HepG2 (cell line): ENCODE results near the gene MARS1. TPM values are rescaled to one million over a fixed set of nuclear protein-coding genes. Genes with fewer than 3 reads are reported as not detected.

Experiments
- AHR ChIP-seq: IDR thresholded peaks from 2 replicates; pipeline ENCODE4 v1.6.1; 2018; ENCODE audit warnings: missing genetic modification reagents, missing compliant biosample characterization
- BHLHE40 ChIP-seq: IDR thresholded peaks from 2 replicates; pipeline ENCODE4 v1.6.1; 2011; ENCODE audit warnings: low read length, improper control_type of control experiment
- CCAR2 ChIP-seq: fragments of 200-400 bp; formaldehyde crosslinking; optimal IDR thresholded peaks from 2 replicates; pipeline ENCODE3; 2018; ENCODE audit warnings: low read depth, mild to moderate bottlenecking, low read length, moderate library complexity
- KMT2A ChIP-seq: sonication (generic); formaldehyde crosslinking; IDR thresholded peaks from 2 replicates; pipeline ENCODE4 v1.4.0; 2020; ENCODE audit warnings: missing genetic modification reagents
- RBM39 ChIP-seq: fragments of 200-400 bp; formaldehyde crosslinking; IDR thresholded peaks from one replicate; pipeline ENCODE4 v1.6.1; 2018; ENCODE audit warnings: antibody characterized with exemption, mild to moderate bottlenecking, low read depth, low read length; ENCODE audit not compliant: poor library complexity, severe bottlenecking
- REPIN1 ChIP-seq: sonication (generic); formaldehyde crosslinking; IDR thresholded peaks from 2 replicates; pipeline ENCODE4 v1.8.0; 2022; ENCODE audit warnings: missing genetic modification reagents, low read depth, mild to moderate bottlenecking, borderline replicate concordance
- SMAD3 ChIP-seq: sonication (generic); formaldehyde crosslinking; IDR thresholded peaks from 2 replicates; pipeline ENCODE4 v1.4.0; 2020; ENCODE audit warnings: missing genetic modification reagents
- SNAPC5 ChIP-seq: sonication (generic); formaldehyde crosslinking; IDR thresholded peaks from 2 replicates; pipeline ENCODE4 v1.8.1; 2023; ENCODE audit warnings: mild to moderate bottlenecking, missing genetic modification reagents, borderline replicate concordance
- XRCC5 ChIP-seq: fragments of 200-400 bp; formaldehyde crosslinking; optimal IDR thresholded peaks from 2 replicates; pipeline ENCODE3; 2017; ENCODE audit warnings: mild to moderate bottlenecking, low read length
- ZBTB21 ChIP-seq: sonication (generic); formaldehyde crosslinking; IDR thresholded peaks from 2 replicates; pipeline ENCODE4 v1.4.0; 2020; ENCODE audit warnings: missing genetic modification reagents
- ZBTB40 ChIP-seq, 2 experiments: fragments of 450-650 bp in 1 of 2; sonication (generic) in 1 of 2; formaldehyde crosslinking in 1 of 2; IDR thresholded peaks; 2 replicates each; pipeline versions ENCODE4 v1.6.1 to v1.8.0; 2016 to 2022; ENCODE audit warnings: antibody characterized with exemption in 1 of 2, mild to moderate bottlenecking in 1 of 2, missing genetic modification reagents in 1 of 2
- ZFP91 ChIP-seq: sonication (generic); formaldehyde crosslinking; IDR thresholded peaks from 2 replicates; pipeline ENCODE4 v1.9.0; 2022; ENCODE audit warnings: missing genetic modification reagents, mild to moderate bottlenecking, borderline replicate concordance
- ZNF10 ChIP-seq: sonication (generic); formaldehyde crosslinking; IDR thresholded peaks from 2 replicates; pipeline ENCODE4 v1.4.0; 2020; ENCODE audit warnings: mild to moderate bottlenecking, low read depth, missing genetic modification reagents, borderline replicate concordance
- ZNF20 ChIP-seq: sonication (generic); formaldehyde crosslinking; IDR thresholded peaks from 2 replicates; pipeline ENCODE4 v1.4.0; 2020; ENCODE audit warnings: mild to moderate bottlenecking, moderate library complexity, missing genetic modification reagents
- ZNF383 ChIP-seq: sonication (generic); formaldehyde crosslinking; IDR thresholded peaks from 2 replicates; pipeline ENCODE4 v1.4.0; 2020; ENCODE audit warnings: missing genetic modification reagents, mild to moderate bottlenecking, borderline replicate concordance
- ZNF615 ChIP-seq: sonication (generic); formaldehyde crosslinking; IDR thresholded peaks from 2 replicates; pipeline ENCODE4 v1.5.0; 2020; ENCODE audit warnings: mild to moderate bottlenecking, missing genetic modification reagents, borderline replicate concordance
- ZNF652 ChIP-seq: IDR thresholded peaks from 2 replicates; pipeline ENCODE4 v1.6.1; 2016; ENCODE audit warnings: low read depth, borderline replicate concordance
- ZNF850 ChIP-seq: sonication (generic); formaldehyde crosslinking; conservative IDR thresholded peaks from 2 replicates; pipeline ENCODE4 v1.9.0; 2021; ENCODE audit warnings: mild to moderate bottlenecking, missing genetic modification reagents
- ZZZ3 ChIP-seq: sonication (generic); formaldehyde crosslinking; IDR thresholded peaks from 2 replicates; pipeline ENCODE4 v1.4.0; 2020; ENCODE audit warnings: missing genetic modification reagents, mild to moderate bottlenecking, borderline replicate concordance
- polyA plus RNA-seq, 8 experiments: library from polyadenylated mRNA; depleted of rRNA in 3 of 8; stranded (reverse) in 7 of 8; unstranded in 1 of 8; fragments of >200 nt; fragmentation: Illumina TruSeq in 4 of 8; extraction: Trizol in 4 of 8; gene quantifications; 2 replicates each; pipeline versions ENCODE4 v1.2.1 to v1.2.3, GENCODE V29; 2011 to 2016; ENCODE audit warnings: low read depth in 4 of 8, missing spikeins in 1 of 8, mixed read lengths in 1 of 8; ENCODE audit not compliant: insufficient read depth in 1 of 8
- total RNA-seq, 5 experiments: library from RNA; depleted of rRNA; stranded (reverse); fragments of >200 nt; fragmentation: Illumina TruSeq; extraction: Trizol; gene quantifications; 2 replicates each; pipeline ENCODE4 v1.2.3, GENCODE V29; 2016; ENCODE audit warnings: low read depth in 1 of 5

Gene MARS1
- total and polyA plus RNA-seq, 2 of the 13 experiments (the other 11 are each of a cell fraction or from before 2014, with no cell fraction given) = 115 to 181 TPM

GRCh38 chr12:57547288-57548012 lies 59.6 kb downstream of the MARS1 start (continued):
- no peak for TF ChIP-seq ZNF10
- peak; percentile 0 for TF ChIP-seq RBM39
- TF ChIP-seq ZNF615 (CRISPR knock-in tag) = no peak
- no peak for TF ChIP-seq SNAPC5 (CRISPR knock-in tag)
- TF ChIP-seq SMAD3 (CRISPR knock-in tag) = no peak
- no peak for TF ChIP-seq BHLHE40
- TF ChIP-seq ZFP91 = no peak
- no peak for TF ChIP-seq XRCC5
- TF ChIP-seq CCAR2 = no peak
- TF ChIP-seq REPIN1 (CRISPR knock-in tag) = no peak
- TF ChIP-seq ZNF383 = no peak
- no peak for TF ChIP-seq ZNF652 (CRISPR knock-in tag)
- no peak; the same call in 1 of the 2 replicates for TF ChIP-seq ZZZ3 (CRISPR knock-in tag)
- TF ChIP-seq ZBTB40 (IDR thresholded peaks at IDR 0.05) = no peak
- no peak for TF ChIP-seq ZBTB40 (CRISPR knock-in tag; IDR thresholded peaks at IDR 0.05)
- no peak for TF ChIP-seq KMT2A
- no peak for TF ChIP-seq ZNF20 (CRISPR knock-in tag)
- no peak for TF ChIP-seq AHR
- TF ChIP-seq ZBTB21 (CRISPR knock-in tag) = no peak
- no peak for TF ChIP-seq ZNF850 (CRISPR knock-in tag)
